ENCODE data around the gene ITLN1.
A peak's percentile ranks its signal among the peaks of the same experiment; 100 is the strongest.
"Not testable (repeated sequence)": the region's sequence is repeated elsewhere in the genome, so short reads cannot be mapped to it uniquely, and the experiment has no call there.

ITLN1 gene
- long read RNA-seq, result 0 reads

- no peak for DNase-seq (ENCODE audit: low read depth in 1 of 2, low spot score in 1 of 2)
- peak within 1 kb of the TSS; percentile 26; the same call in 1 of the 2 replicates for H3K27ac ChIP-seq (replicated peaks)
- H3K27me3 ChIP-seq (ENCODE audit: insufficient read depth, poor library complexity, severe bottlenecking), result no peaks in the 10 kb centered on the region
- H3K4me3 ChIP-seq (replicated peaks; ENCODE audit: insufficient read depth, low read length), result no peak within 1 kb of the TSS
- no peak for TF ChIP-seq CTCF (IDR thresholded peaks at IDR 0.05; ENCODE audit: insufficient read depth, low read length)
- no peak for TF ChIP-seq SPI1 (IDR thresholded peaks at IDR 0.05; ENCODE audit: borderline replicate concordance, low read depth)
- TF ChIP-seq REST (IDR thresholded peaks at IDR 0.05; ENCODE audit: insufficient replicate concordance, low read depth), result no peak
These were observed at the start of gene ITLN1 for GRCh38 chr1:160885042-160885441. TSS of gene ITLN1 (minus strand) at chr1:160885180. CDS start at chr1:160884877, 303 bp downstream.

GRCh38 chr1:160933305-160933704, 48.3 kb upstream of the ITLN1 start:
- not testable (repeated sequence) for H3K4me3 ChIP-seq (replicated peaks; ENCODE audit: insufficient read depth, low read length); DNase-seq (ENCODE audit: low read depth in 1 of 2, low spot score in 1 of 2); H3K27ac ChIP-seq (replicated peaks); H3K27me3 ChIP-seq (ENCODE audit: insufficient read depth, poor library complexity, severe bottlenecking)

DNA sequence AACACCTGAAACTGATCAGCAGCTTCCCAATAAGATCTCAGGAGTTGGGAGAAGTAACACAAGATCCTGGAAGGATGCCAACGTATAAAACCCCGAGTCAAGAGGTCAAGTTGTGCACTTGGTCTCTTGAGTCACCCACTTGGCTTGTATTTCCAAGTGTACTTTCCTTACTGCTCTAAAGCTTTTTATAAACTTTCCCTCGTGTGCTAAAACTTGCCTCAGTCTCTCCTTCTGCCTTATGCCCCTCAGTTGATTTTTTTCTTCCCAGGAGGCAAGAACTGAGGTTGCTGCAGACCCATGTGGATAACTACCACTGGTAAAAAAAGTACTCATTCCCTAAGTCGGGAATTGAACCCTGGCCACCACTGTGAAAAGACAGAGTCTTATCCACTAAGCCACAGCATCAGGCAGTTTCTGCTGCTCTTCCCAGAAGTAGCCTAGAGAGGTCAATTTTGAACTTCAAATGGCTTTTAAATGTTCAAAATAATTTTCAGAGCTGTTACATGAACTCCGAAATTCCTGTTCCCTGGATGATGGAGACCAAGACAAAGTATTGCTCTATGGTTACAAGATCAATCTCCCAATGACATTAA, 40.8 kb upstream of the ITLN1 start:
- no peak overlapping the region for H3K4me3 ChIP-seq (replicated peaks; ENCODE audit: insufficient read depth, low read length)
- no peak for DNase-seq (ENCODE audit: low read depth in 1 of 2, low spot score in 1 of 2)
- H3K27ac ChIP-seq (replicated peaks), result no peak overlapping the region
- no peaks in the 10 kb centered on the region for H3K27me3 ChIP-seq (ENCODE audit: insufficient read depth, poor library complexity, severe bottlenecking)
- TF ChIP-seq GABPA (IDR thresholded peaks at IDR 0.05; ENCODE audit: low read depth) (no peak), REST (IDR thresholded peaks at IDR 0.05; ENCODE audit: insufficient replicate concordance, low read depth) (no peak), POLR2AphosphoS5 (IDR thresholded peaks at IDR 0.05; ENCODE audit: low read depth) (no peak), SPI1 (IDR thresholded peaks at IDR 0.05; ENCODE audit: borderline replicate concordance, low read depth) (no peak), CTCF (IDR thresholded peaks at IDR 0.05; ENCODE audit: insufficient read depth, low read length) (no peak)

DNA sequence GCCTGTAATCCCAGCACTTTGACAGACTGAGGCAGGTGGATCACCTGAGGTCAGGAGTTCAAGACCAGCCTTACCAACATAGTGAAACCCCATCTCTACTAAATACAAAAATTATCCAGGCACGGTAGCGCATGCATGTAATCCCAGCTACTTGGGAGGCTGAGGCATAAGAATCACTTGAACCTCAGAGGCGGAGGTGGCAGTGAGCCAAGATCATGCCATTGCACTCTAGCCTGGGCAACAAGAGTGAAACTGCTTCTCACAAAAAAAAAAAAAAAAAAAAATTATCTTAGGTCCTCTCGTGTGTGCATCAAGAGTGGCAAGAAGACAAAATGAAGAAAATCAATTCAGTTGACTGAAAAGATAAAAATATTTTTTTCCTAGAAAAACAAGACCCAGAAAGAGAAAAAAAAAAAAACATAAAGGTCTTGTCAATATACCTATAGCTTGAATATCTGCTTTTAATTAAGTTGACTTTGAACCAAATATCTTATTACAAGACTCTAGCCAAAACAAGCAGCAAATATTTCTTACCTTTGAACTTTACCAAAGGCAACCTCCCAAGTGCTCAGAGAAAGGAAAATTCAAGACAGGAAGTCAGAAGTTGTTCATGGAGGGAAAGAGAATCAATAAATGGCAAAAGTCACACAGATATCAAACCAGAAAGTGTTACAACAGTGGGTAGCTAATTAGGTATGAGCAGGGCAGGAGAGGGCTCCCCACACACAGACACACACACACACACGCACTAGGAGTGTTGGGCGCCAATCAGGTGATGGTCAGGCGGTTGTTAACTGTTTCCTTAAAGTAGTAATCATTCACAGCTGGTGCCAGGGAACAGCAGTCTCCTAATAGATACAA, 40.0 kb upstream of the ITLN1 start:
- no peak for DNase-seq (ENCODE audit: low read depth in 1 of 2, low spot score in 1 of 2)
- no peak overlapping the region for H3K4me3 ChIP-seq (replicated peaks; ENCODE audit: insufficient read depth, low read length)
- no peak overlapping the region for H3K27ac ChIP-seq (replicated peaks)
- no peaks in the 10 kb centered on the region for H3K27me3 ChIP-seq (ENCODE audit: insufficient read depth, poor library complexity, severe bottlenecking)
- no peak for TF ChIP-seq GABPA (IDR thresholded peaks at IDR 0.05; ENCODE audit: low read depth)
- no peak for TF ChIP-seq POLR2AphosphoS5 (IDR thresholded peaks at IDR 0.05; ENCODE audit: low read depth)
- TF ChIP-seq REST (IDR thresholded peaks at IDR 0.05; ENCODE audit: insufficient replicate concordance, low read depth), result no peak
- TF ChIP-seq CTCF (IDR thresholded peaks at IDR 0.05; ENCODE audit: insufficient read depth, low read length), result no peak
- TF ChIP-seq SPI1 (IDR thresholded peaks at IDR 0.05; ENCODE audit: borderline replicate concordance, low read depth), result no peak

Data from HL-60 (cell line).